CD14-positive monocyte (primary cell): Measurements from ENCODE around the gene GTF2F1. TPM values are rescaled to one million over a fixed set of nuclear protein-coding genes. Genes with fewer than 3 reads are reported as not detected.
"Not testable (repeated sequence)": the region's sequence is repeated elsewhere in the genome, so short reads cannot be mapped to it uniquely, and the experiment has no call there.

Experiments used
- DNase-seq, 3 donors: peaks; one replicate each; pipeline ENCODE4 v3.0.0-alpha.2; 2011 to 2022
- H2AFZ ChIP-seq: 2 replicates; pipeline ENCODE4 v1.6.0; 2012; ENCODE audit warnings: mild to moderate bottlenecking, low read depth, low read length, inconsistent platforms; ENCODE audit not compliant: insufficient read depth, poor library complexity, severe bottlenecking
- H3K27ac ChIP-seq, 2 donors: 1 replicate in 1 of 2; 2 replicates in 1 of 2; pipeline ENCODE4 v1.5.1; 2012 to 2013; ENCODE audit warnings: low read length in 2 of 2, control low read depth in 1 of 2, inconsistent platforms in 1 of 2, low read depth in 1 of 2, mild to moderate bottlenecking in 1 of 2
- H3K27me3 ChIP-seq, 2 donors: one replicate each; pipeline versions ENCODE4 v1.6.0 to v1.6.1; 2011 to 2013; ENCODE audit warnings: low read length in 2 of 2; ENCODE audit not compliant: control insufficient read depth in 2 of 2, insufficient read depth in 2 of 2
- H3K36me3 ChIP-seq, 2 donors: replicated peaks in 1 of 2; 1 replicate in 1 of 2; 2 replicates in 1 of 2; pipeline versions ENCODE4 v1.5.1 to v1.6.1; 2012 to 2013; ENCODE audit warnings: low read length in 2 of 2, control low read depth in 1 of 2, inconsistent platforms in 1 of 2, mild to moderate bottlenecking in 1 of 2; ENCODE audit not compliant: insufficient read depth in 2 of 2, control insufficient read depth in 1 of 2
- H3K4me1 ChIP-seq, 2 donors: 1 replicate in 1 of 2; 2 replicates in 1 of 2; pipeline versions ENCODE4 v1.5.1 to v1.6.1; 2012 to 2013; ENCODE audit warnings: low read length in 2 of 2, control low read depth in 1 of 2, inconsistent platforms in 1 of 2, mild to moderate bottlenecking in 1 of 2, moderate library complexity in 1 of 2; ENCODE audit not compliant: insufficient read depth in 2 of 2, control insufficient read depth in 1 of 2
- H3K4me2 ChIP-seq: replicated peaks from 2 replicates; pipeline ENCODE3; 2012; ENCODE audit warnings: low read length, moderate library complexity, mild to moderate bottlenecking; ENCODE audit not compliant: poor library complexity, severe bottlenecking; ENCODE audit errors: extremely low read depth
- H3K4me3 ChIP-seq, 3 experiments: fragments of 200-600 bp in 1 of 3; sonication (generic) in 1 of 3; replicated peaks in 1 of 3; 1 replicate in 2 of 3; 2 replicates in 1 of 3; pipeline ENCODE4 v1.5.1; 2011 to 2013; ENCODE audit warnings: low read length in 3 of 3, mild to moderate bottlenecking in 3 of 3, control low read depth in 2 of 3, low read depth in 2 of 3, inconsistent platforms in 1 of 3, moderate library complexity in 1 of 3
- H3K79me2 ChIP-seq: 2 replicates; pipeline ENCODE4 v1.6.0; 2012; ENCODE audit warnings: mild to moderate bottlenecking, control low read depth, inconsistent platforms, low read length, moderate library complexity; ENCODE audit not compliant: insufficient read depth
- H3K9ac ChIP-seq: 2 replicates; pipeline ENCODE4 v1.6.0; 2017; ENCODE audit warnings: low read length, mild to moderate bottlenecking; ENCODE audit not compliant: insufficient read depth, poor library complexity, severe bottlenecking
- H3K9me3 ChIP-seq, 2 donors: replicated peaks in 1 of 2; 1 replicate in 1 of 2; 2 replicates in 1 of 2; pipeline versions ENCODE4 v1.5.1 to v1.6.1; 2012 to 2013; ENCODE audit warnings: low read length in 2 of 2, control low read depth in 1 of 2; ENCODE audit not compliant: control insufficient read depth in 1 of 2, insufficient read depth in 1 of 2
- H4K20me1 ChIP-seq: 2 replicates; pipeline ENCODE4 v1.6.0; 2012; ENCODE audit warnings: mild to moderate bottlenecking, low read length, control low read depth, moderate library complexity; ENCODE audit not compliant: insufficient read depth
- H3K27ac Mint-ChIP-seq, 7 donors: one replicate each; pipeline ENCODE4 v1.8.0; 2020; ENCODE audit warnings: mild to moderate bottlenecking in 7 of 7, mixed read lengths in 7 of 7, moderate library complexity in 6 of 7, inconsistent platforms in 2 of 7
- H3K27me3 Mint-ChIP-seq, 3 donors: one replicate each; pipeline ENCODE4 v1.8.0; 2021 to 2022; ENCODE audit warnings: low read depth in 3 of 3, mild to moderate bottlenecking in 3 of 3, mixed read lengths in 3 of 3, moderate library complexity in 3 of 3, inconsistent platforms in 1 of 3
- H3K36me3 Mint-ChIP-seq, 2 donors: one replicate each; pipeline ENCODE4 v1.8.0; 2020; ENCODE audit warnings: mixed read lengths in 2 of 2, inconsistent platforms in 1 of 2, mild to moderate bottlenecking in 1 of 2
- H3K4me1 Mint-ChIP-seq: one replicate; pipeline ENCODE4 v1.8.0; 2020; ENCODE audit warnings: mild to moderate bottlenecking, mixed read lengths
- H3K4me3 Mint-ChIP-seq, 2 donors: one replicate each; pipeline ENCODE4 v1.8.0; 2020; ENCODE audit warnings: mild to moderate bottlenecking in 2 of 2, mixed read lengths in 2 of 2, moderate library complexity in 1 of 2
- H3K9me3 Mint-ChIP-seq, 7 donors: one replicate each; pipeline ENCODE4 v1.8.0; 2020 to 2022; ENCODE audit warnings: mixed read lengths in 7 of 7, mild to moderate bottlenecking in 6 of 7, moderate library complexity in 6 of 7, inconsistent platforms in 2 of 7
- WGBS: methylation state at CpG from one replicate; pipeline ENCODE4 v1.1.5; 2013; ENCODE audit warnings: missing lambda C conversion rate; ENCODE audit not compliant: insufficient coverage; 5-methylcytosine and 5-hydroxymethylcytosine counted together
- intact Hi-C, 2 donors: fragments of 100-400 bp; cut with micrococcal nuclease; formaldehyde crosslinking; loops; one replicate each; pipeline versions ENCODE4 v1.15.0 to v1.15.1; 2023
- polyA plus RNA-seq, 3 donors: library from polyadenylated mRNA; depleted of rRNA in 1 of 3; unstranded in 2 of 3; stranded (reverse) in 1 of 3; fragments of 300-500 nt in 2 of 3; fragments of >200 nt in 1 of 3; fragmentation: Illumina TruSeq in 2 of 3; gene quantifications; 1 replicate in 2 of 3; 2 replicates in 1 of 3; pipeline ENCODE4 v1.2.3, GENCODE V29; 2012 to 2021
- TF ChIP-seq, protein P1 (sequence below): fragments of 200-600 bp; IDR thresholded peaks from one replicate; pipeline ENCODE4 v1.8.0; 2022; ENCODE audit warnings: antibody characterized with exemption, mild to moderate bottlenecking

GTF2F1 gene
- polyA plus RNA-seq, 3 donors: 9.4 to 46.4 (median 13.2) TPM

DNA sequence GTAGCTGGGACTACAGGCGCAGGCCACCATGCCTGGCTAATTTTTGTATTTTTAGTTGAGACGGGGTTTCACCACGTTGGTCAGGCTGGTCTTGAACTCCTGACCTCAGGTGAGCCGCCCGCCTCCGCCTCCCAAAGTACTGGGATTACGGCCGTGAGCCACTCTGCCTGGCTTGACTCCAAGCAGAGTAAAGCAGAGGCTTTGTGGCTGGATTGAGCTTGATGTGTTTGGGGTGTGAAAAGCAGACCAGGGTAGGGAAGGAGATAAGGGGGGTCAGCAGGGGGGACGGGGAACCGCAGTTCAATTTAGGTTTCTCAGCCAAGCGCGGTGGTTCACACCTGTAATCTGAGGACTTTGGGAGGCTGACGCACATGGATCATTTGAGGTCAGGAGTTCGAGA, 35.8 kb downstream of the GTF2F1 start:
- TF ChIP-seq, protein P1, sequence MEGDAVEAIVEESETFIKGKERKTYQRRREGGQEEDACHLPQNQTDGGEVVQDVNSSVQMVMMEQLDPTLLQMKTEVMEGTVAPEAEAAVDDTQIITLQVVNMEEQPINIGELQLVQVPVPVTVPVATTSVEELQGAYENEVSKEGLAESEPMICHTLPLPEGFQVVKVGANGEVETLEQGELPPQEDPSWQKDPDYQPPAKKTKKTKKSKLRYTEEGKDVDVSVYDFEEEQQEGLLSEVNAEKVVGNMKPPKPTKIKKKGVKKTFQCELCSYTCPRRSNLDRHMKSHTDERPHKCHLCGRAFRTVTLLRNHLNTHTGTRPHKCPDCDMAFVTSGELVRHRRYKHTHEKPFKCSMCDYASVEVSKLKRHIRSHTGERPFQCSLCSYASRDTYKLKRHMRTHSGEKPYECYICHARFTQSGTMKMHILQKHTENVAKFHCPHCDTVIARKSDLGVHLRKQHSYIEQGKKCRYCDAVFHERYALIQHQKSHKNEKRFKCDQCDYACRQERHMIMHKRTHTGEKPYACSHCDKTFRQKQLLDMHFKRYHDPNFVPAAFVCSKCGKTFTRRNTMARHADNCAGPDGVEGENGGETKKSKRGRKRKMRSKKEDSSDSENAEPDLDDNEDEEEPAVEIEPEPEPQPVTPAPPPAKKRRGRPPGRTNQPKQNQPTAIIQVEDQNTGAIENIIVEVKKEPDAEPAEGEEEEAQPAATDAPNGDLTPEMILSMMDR: no peak

GRCh38 chr19:6355321-6356040, 37.5 kb downstream of the GTF2F1 start:
- intact Hi-C loops: not testable (repeated sequence)

More for the DNA sequence above, 35.8 kb downstream of the GTF2F1 start:
- H3K9me3 Mint-ChIP-seq: peaks cover 0 to 9% (median 1%) of the 10 kb centered on the region in 7 donors
- no peaks in the 10 kb centered on the region for H3K9me3 ChIP-seq
- no peaks in the 10 kb centered on the region for H3K36me3 Mint-ChIP-seq
- intact Hi-C loops: no loop called here
- no peak overlapping the region for H3K4me3 ChIP-seq
- H3K4me2 ChIP-seq: no peak overlapping the region
- H3K79me2 ChIP-seq: peaks cover 5% of the 10 kb centered on the region
- H4K20me1 ChIP-seq: no peaks in the 10 kb centered on the region
- no peak for DNase-seq
- no peak overlapping the region for H3K27ac Mint-ChIP-seq
- no peak overlapping the region for H3K27ac ChIP-seq
- H3K36me3 ChIP-seq: no peaks in the 10 kb centered on the region
- H3K27me3 ChIP-seq: no peaks in the 10 kb centered on the region
- 98% methylated on average over 11 of the region's 14 CpGs for whole genome bisulfite sequencing
- peaks cover 5% of the 10 kb centered on the region for H3K4me1 Mint-ChIP-seq
- peaks cover 3 to 4% of the 10 kb centered on the region in 2 donors for H3K4me1 ChIP-seq
- H3K4me3 Mint-ChIP-seq: no peak overlapping the region
- no peak overlapping the region for H2AFZ ChIP-seq
- H3K27me3 Mint-ChIP-seq: peaks cover 0 to 3% (median 0%) of the 10 kb centered on the region in 3 donors
- no peak overlapping the region for H3K9ac ChIP-seq

More at GRCh38 chr19:6355321-6356040, 37.5 kb downstream of the GTF2F1 start:
- not testable (repeated sequence) for H3K9ac ChIP-seq, H3K4me3 ChIP-seq, H4K20me1 ChIP-seq, H3K9me3 Mint-ChIP-seq, H3K36me3 Mint-ChIP-seq, H3K4me1 ChIP-seq, DNase-seq, H3K27me3 ChIP-seq, H3K36me3 ChIP-seq, H3K79me2 ChIP-seq, H3K27ac Mint-ChIP-seq, H3K27ac ChIP-seq, H3K4me3 Mint-ChIP-seq, H3K4me1 Mint-ChIP-seq, H3K9me3 ChIP-seq, H3K4me2 ChIP-seq, H2AFZ ChIP-seq, H3K27me3 Mint-ChIP-seq
- 100% methylated on average over 4 of the region's 46 CpGs for WGBS
